ENCODE data around the gene TOR1A. TPM values are rescaled to one million over a fixed set of nuclear protein-coding genes. Genes with fewer than 3 reads are reported as not detected.
"Not testable (repeated sequence)": the region's sequence is repeated elsewhere in the genome, so short reads cannot be mapped to it uniquely, and the experiment has no call there.

The TOR1A gene
- total RNA-seq, 4 donors from 2014 or later: 29.7 to 46.4 (median 34.4) TPM

DNA sequence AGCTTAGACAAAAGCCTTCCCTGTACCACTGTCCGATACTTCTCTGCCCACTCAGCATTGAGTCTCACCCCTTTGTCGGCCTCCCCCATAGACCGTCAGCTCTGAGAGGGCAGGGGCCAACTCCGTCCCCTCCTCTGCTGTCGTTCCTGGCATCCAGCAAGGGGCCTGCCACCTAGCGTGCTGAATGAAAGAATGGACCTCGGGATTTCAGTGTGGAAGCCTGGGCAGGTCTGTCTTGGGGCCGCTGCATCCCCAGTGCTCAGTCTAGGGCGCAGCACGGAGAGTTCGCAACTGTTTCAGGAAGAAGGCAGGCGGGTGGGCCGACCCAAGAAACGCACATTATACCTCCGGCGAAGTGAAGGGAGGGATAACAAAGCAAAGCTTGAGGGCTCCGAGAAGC is 22.4 kb downstream of the TOR1A start:
- no peak for DNase-seq (ENCODE audit: extremely low spot score)
- Histone ChIP-seq H3K4me1 (peaks cover 10 to 29% (median 20%) of the 10 kb centered on the region in 4 donors), H3K27ac (replicated peaks in 1 of 4) (no peak overlapping the region), H3K36me3 (peaks cover 0 to 13% (median 4%) of the 10 kb centered on the region in 4 donors), H3K27me3 (no peaks in the 10 kb centered on the region), H3K4me3 (no peak overlapping the region), H3K9me3 (no peaks in the 10 kb centered on the region)
- intact Hi-C loops (cut with DNase I): no loop called here
- TF ChIP-seq, protein P1, sequence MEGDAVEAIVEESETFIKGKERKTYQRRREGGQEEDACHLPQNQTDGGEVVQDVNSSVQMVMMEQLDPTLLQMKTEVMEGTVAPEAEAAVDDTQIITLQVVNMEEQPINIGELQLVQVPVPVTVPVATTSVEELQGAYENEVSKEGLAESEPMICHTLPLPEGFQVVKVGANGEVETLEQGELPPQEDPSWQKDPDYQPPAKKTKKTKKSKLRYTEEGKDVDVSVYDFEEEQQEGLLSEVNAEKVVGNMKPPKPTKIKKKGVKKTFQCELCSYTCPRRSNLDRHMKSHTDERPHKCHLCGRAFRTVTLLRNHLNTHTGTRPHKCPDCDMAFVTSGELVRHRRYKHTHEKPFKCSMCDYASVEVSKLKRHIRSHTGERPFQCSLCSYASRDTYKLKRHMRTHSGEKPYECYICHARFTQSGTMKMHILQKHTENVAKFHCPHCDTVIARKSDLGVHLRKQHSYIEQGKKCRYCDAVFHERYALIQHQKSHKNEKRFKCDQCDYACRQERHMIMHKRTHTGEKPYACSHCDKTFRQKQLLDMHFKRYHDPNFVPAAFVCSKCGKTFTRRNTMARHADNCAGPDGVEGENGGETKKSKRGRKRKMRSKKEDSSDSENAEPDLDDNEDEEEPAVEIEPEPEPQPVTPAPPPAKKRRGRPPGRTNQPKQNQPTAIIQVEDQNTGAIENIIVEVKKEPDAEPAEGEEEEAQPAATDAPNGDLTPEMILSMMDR (IDR thresholded peaks at IDR 0.05): no peak
- no peak for TF ChIP-seq EP300 (IDR thresholded peaks at IDR 0.05)
- no peak for TF ChIP-seq POLR2AphosphoS5 (IDR thresholded peaks at IDR 0.05)
- WGBS: 84% methylated on average over 17 of the region's 17 CpGs

DNA sequence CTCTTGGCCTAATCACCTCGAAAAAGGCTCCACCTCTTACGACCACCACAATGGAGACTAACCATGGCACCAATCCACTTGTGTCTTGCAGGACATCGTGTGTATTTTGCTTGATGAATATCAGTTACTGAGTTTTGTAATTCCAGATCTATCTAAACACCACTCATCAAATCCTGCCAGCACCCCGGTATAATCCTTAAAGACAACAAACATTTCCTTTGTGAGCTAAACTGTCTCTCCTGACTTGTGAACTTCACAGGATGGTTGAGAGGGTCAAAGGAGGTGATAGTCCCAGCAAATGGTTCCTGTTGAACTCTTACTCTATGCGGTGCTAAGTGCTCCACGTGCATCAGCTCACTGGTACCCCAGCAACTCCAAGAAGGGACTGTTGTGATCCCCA is 25.0 kb downstream of the TOR1A start:
- peaks cover 0 to 18% (median 0%) of the 10 kb centered on the region in 4 donors for H3K27me3 ChIP-seq
- peaks cover 4 to 6% (median 5%) of the 10 kb centered on the region in 4 donors for H3K4me1 ChIP-seq
- H3K4me3 ChIP-seq: no peak overlapping the region
- 40% methylated on average over 5 of the region's 6 CpGs for WGBS
- H3K9me3 ChIP-seq: no peaks in the 10 kb centered on the region
- intact Hi-C loops (cut with DNase I): no loop called here
- no peak for DNase-seq (ENCODE audit: extremely low spot score)
- no peaks in the 10 kb centered on the region for H3K36me3 ChIP-seq
- no peak overlapping the region for H3K27ac ChIP-seq (replicated peaks in 1 of 4)
- no peak for TF ChIP-seq POLR2A (IDR thresholded peaks at IDR 0.05; ENCODE audit: low read depth)

DNA sequence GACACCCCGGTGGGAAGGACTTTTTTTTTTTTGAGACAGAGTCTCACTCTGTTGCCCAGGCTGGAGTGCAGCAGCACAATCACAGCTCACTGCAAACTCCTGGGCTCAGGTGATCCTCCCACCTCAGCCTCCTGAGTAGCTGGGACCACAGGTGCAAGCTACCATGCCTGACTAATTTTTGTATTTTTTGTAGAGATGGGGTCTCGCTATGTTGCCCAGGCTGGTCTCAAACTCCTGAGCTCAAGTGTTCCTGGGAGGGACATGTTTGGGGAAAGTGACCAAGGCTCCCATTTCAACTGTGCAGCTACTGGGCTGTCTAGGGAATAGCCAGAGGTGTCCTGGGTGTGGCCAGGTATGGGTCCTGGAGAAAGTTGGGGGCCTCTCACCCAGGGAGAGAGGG is 27.9 kb downstream of the TOR1A start:
- H3K27ac ChIP-seq (replicated peaks in 1 of 4); H3K36me3 ChIP-seq; intact Hi-C loops (cut with DNase I); H3K4me3 ChIP-seq; H3K9me3 ChIP-seq; H3K4me1 ChIP-seq; DNase-seq (ENCODE audit: extremely low spot score): not testable (repeated sequence)
- peaks cover 0 to 19% (median 0%) of the 10 kb centered on the region in 4 donors for H3K27me3 ChIP-seq
- WGBS: 80% methylated on average over 2 of the region's 2 CpGs

DNA sequence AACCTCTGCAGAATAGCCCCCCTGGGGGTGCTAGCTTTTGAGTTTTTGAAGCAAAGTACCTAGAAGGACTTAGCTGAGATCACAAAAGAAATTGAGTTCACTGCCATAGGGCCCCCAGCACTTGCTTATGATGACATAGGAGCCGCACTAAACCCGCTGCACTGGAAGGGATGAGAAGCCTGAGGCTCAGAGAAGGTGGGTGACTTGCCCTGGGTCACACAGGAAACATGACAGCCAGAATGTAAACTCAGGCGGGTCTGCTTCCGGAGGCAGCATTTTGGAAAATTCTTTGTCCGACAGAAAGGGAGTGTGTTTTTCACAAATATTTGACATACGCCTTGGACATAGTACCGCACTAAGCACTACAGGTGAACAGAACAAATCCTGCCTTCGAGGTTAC is 29.4 kb downstream of the TOR1A start:
- TF ChIP-seq, protein P1 (IDR thresholded peaks at IDR 0.05): no peak
- no peak for DNase-seq (ENCODE audit: extremely low spot score)

DNA sequence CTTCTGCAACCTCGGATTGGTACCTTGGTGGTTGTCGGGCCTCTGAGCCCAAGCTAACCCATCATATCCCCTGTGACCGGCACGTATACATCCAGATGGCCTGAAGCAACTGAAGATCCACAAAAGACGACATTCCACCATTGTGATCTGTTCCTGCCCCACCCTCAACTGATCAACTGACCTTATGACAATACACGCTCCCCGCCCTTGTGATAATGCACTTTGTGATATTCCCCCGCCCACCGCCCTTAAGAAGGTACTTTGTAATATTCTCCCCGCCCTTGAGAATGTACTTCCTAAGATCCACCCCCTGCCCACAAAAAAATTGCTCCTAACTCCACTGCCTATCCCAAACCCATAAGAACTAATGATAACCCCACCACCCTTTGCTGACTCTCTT is 37.5 kb downstream of the TOR1A start:
- no peak overlapping the region for H3K27ac ChIP-seq (replicated peaks in 1 of 4)
- no peaks in the 10 kb centered on the region for H3K36me3 ChIP-seq
- DNase-seq (ENCODE audit: extremely low spot score): no peak
- no peaks in the 10 kb centered on the region for H3K9me3 ChIP-seq
- TF ChIP-seq, protein P1 (IDR thresholded peaks at IDR 0.05): no peak
- no peak for TF ChIP-seq EP300 (IDR thresholded peaks at IDR 0.05)
- no peak for TF ChIP-seq POLR2A (IDR thresholded peaks at IDR 0.05; ENCODE audit: low read depth)
- no peak for TF ChIP-seq POLR2AphosphoS5 (IDR thresholded peaks at IDR 0.05)
- 84% methylated on average over 10 of the region's 10 CpGs for whole genome bisulfite sequencing
- peaks cover 0 to 13% (median 3%) of the 10 kb centered on the region in 4 donors for H3K4me1 ChIP-seq
- no peak overlapping the region for H3K4me3 ChIP-seq
- H3K27me3 ChIP-seq: peaks cover 0 to 11% (median 0%) of the 10 kb centered on the region in 4 donors
- intact Hi-C loops (cut with DNase I): loop anchor here (5.0 kb wide), 1 partner anchor 654 kb away; no protein-coding TSS in a partner anchor

More for the DNA sequence above, 29.4 kb downstream of the TOR1A start:
- 86% methylated on average over 8 of the region's 8 CpGs for WGBS
- Histone ChIP-seq H3K4me1 (peaks cover 0 to 7% (median 3%) of the 10 kb centered on the region in 4 donors), H3K27ac (replicated peaks in 1 of 4) (no peak overlapping the region), H3K9me3 (no peaks in the 10 kb centered on the region), H3K27me3 (peaks cover 0 to 19% (median 0%) of the 10 kb centered on the region in 4 donors), H3K36me3 (no peaks in the 10 kb centered on the region), H3K4me3 (no peak overlapping the region)
- intact Hi-C loops (cut with DNase I): no loop called here

DNA sequence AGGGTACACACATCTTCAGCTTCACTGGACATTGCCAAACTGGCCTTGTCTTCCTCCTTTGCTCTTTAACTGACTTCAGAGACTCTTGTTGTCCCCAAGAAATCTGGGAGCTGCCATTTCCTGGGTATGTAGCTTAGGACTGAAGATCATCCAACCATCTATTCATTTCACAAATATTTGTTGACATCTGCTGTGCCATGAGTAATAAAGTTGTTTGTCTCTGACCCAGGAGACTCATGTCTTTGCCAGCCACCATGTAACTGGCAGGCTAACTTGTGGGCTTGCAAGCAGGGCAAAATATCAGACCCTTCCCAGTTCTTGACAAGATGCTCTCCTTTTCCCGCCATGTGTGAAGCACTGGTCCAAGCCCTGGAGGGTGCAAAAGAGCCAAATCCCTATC is 38.1 kb downstream of the TOR1A start:
- no peak overlapping the region for H3K4me3 ChIP-seq
- TF ChIP-seq POLR2A (IDR thresholded peaks at IDR 0.05; ENCODE audit: low read depth): no peak
- no peak for TF ChIP-seq POLR2AphosphoS5 (IDR thresholded peaks at IDR 0.05)
- TF ChIP-seq EP300 (IDR thresholded peaks at IDR 0.05): no peak
- TF ChIP-seq, protein P1 (IDR thresholded peaks at IDR 0.05): no peak
- no peaks in the 10 kb centered on the region for H3K9me3 ChIP-seq
- H3K4me1 ChIP-seq: peaks cover 0 to 13% (median 3%) of the 10 kb centered on the region in 4 donors
- intact Hi-C loops (cut with DNase I): loop anchor here (5.0 kb wide), 1 partner anchor 654 kb away; no protein-coding TSS in a partner anchor
- H3K27ac ChIP-seq (replicated peaks in 1 of 4): no peak overlapping the region
- no peaks in the 10 kb centered on the region for H3K36me3 ChIP-seq
- 80% methylated on average over 1 of the region's 1 CpG for WGBS
- DNase-seq (ENCODE audit: extremely low spot score): no peak
- H3K27me3 ChIP-seq: peaks cover 0 to 11% (median 0%) of the 10 kb centered on the region in 4 donors

DNA sequence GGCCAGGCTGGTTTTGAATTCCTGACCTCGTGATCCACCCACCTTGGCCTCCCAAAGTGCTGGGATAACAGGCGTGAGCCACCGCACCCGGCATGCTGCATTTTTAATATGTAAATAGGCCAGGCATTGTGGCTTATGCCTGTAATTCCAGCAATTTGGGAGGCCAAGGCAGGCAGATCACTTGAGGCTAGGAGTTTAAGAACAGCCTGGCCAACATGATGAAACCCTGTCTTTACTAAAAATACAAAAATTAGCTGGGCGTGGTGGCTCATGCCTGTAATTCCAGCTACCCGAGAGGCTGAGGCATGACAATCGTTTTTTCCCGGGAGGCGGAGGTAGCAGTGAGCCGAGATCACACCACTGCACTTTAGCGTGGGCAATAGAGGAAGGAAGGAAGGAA is 39.0 kb downstream of the TOR1A start:
- DNase-seq (ENCODE audit: extremely low spot score); H3K4me3 ChIP-seq; H3K36me3 ChIP-seq; H3K9me3 ChIP-seq; H3K4me1 ChIP-seq; H3K27ac ChIP-seq (replicated peaks in 1 of 4): not testable (repeated sequence)
- intact Hi-C loops (cut with DNase I): loop anchor here (5.0 kb wide), 1 partner anchor 653 kb away; no protein-coding TSS in a partner anchor
- peaks cover 0 to 11% (median 0%) of the 10 kb centered on the region in 4 donors for H3K27me3 ChIP-seq
- whole genome bisulfite sequencing: 72% methylated on average over 11 of the region's 11 CpGs
